ENCODE results near the gene ZC3H6.

ZC3H6 gene

GRCh38 chr2:112275311-112275886 lies at the start of gene ZC3H6:
TSS of gene ZC3H6 (plus strand) at chr2:112275597. CDS start at chr2:112275995, 398 bp downstream.
- peak; percentile 84 for DNase-seq

GRCh38 chr2:112229348-112229747 lies 46.0 kb upstream of the ZC3H6 start:
- no peak for DNase-seq

- DNase-seq, result no peak
These were observed 45.0 kb upstream of the ZC3H6 start for GRCh38 chr2:112230371-112230770.

- no peak for DNase-seq
These were observed 35.5 kb upstream of the ZC3H6 start for GRCh38 chr2:112239862-112240261.

GRCh38 chr2:112242384-112242783 lies 33.0 kb upstream of the ZC3H6 start:
- no peak for DNase-seq

- no peak for DNase-seq
These were observed 32.2 kb upstream of the ZC3H6 start for GRCh38 chr2:112243233-112243632.

- no peak for DNase-seq
These were observed 30.5 kb upstream of the ZC3H6 start for GRCh38 chr2:112244854-112245253.

- DNase-seq, result no peak
These were observed 24.1 kb upstream of the ZC3H6 start for GRCh38 chr2:112251271-112251670.

GRCh38 chr2:112253261-112253815 lies 22.1 kb upstream of the ZC3H6 start:
- no peak for DNase-seq

GRCh38 chr2:112254466-112255240 lies 20.7 kb upstream of the ZC3H6 start, which contains the start of gene ZC3H8:
TSS of gene ZC3H8 (minus strand) at chr2:112255042. CDS start at chr2:112254981, 61 bp downstream.
- peak; percentile 69 for DNase-seq

GRCh38 chr2:112255875-112256274 lies 19.5 kb upstream of the ZC3H6 start:
- DNase-seq, result no peak

- no peak for DNase-seq
These were observed 18.7 kb upstream of the ZC3H6 start for GRCh38 chr2:112256654-112257053.

- DNase-seq, result no peak
These were observed 17.8 kb upstream of the ZC3H6 start for GRCh38 chr2:112257575-112257974.

- DNase-seq, result peak; percentile 53
These were observed 15.7 kb upstream of the ZC3H6 start for GRCh38 chr2:112259509-112260294.

GRCh38 chr2:112260295-112260625 lies 15.1 kb upstream of the ZC3H6 start:
- no peak for DNase-seq

GRCh38 chr2:112262876-112263275 lies 12.5 kb upstream of the ZC3H6 start:
- no peak for DNase-seq

GRCh38 chr2:112268547-112268946 lies 6.8 kb upstream of the ZC3H6 start:
- DNase-seq, result no peak

- no peak for DNase-seq
These were observed 2.7 kb upstream of the ZC3H6 start for GRCh38 chr2:112272669-112273068.

GRCh38 chr2:112273349-112273748 lies 2.0 kb upstream of the ZC3H6 start:
- no peak for DNase-seq

GRCh38 chr2:112275887-112276773 lies 733 bp downstream of the ZC3H6 start:
- DNase-seq, result peak; percentile 20

- no peak for DNase-seq
These were observed 1.6 kb downstream of the ZC3H6 start for GRCh38 chr2:112276954-112277353.

GRCh38 chr2:112277596-112278220 lies 2.3 kb downstream of the ZC3H6 start:
- no peak for DNase-seq

Data from NCI-H2081 treated with DMSO at 0.1 percent for 48 hours (cell line).